ENCODE data around the gene FOSL2. TPM values are rescaled to one million over a fixed set of nuclear protein-coding genes. Genes with fewer than 3 reads are reported as not detected.
A peak's percentile ranks its signal among the peaks of the same experiment; 100 is the strongest.

FOSL2 gene
- total RNA-seq, 5 donors from 2014 or later (not counting 1 experiment from before 2014, with no cell fraction given), result 9.7 to 144 (median 18.5) TPM

- H3K27me3 Mint-ChIP-seq, result no peaks in the 10 kb centered on the region
- DNase-seq (no peak), ATAC-seq (replicated peaks in 1 of 4) (no peak)
- H3K9me3 Mint-ChIP-seq, result no peaks in the 10 kb centered on the region
- Histone ChIP-seq H3K36me3 (ENCODE audit: control insufficient read depth in 2 of 2, extremely low read depth in 1 of 2, insufficient read depth in 1 of 2, low read length in 1 of 2) (no peaks in the 10 kb centered on the region), H3K27ac (ENCODE audit: low read length) (no peak overlapping the region), H3K9me3 (no peaks in the 10 kb centered on the region), H3K27me3 (replicated peaks in 1 of 2; ENCODE audit: control insufficient read depth in 2 of 2, extremely low read depth in 1 of 2, insufficient read depth in 2 of 2, low read length in 1 of 2) (no peaks in the 10 kb centered on the region), H3K4me1 (ENCODE audit: control insufficient read depth in 1 of 2, extremely low read depth in 1 of 2, insufficient read depth in 2 of 2, low read length in 2 of 2) (peaks cover 4 to 36% of the 10 kb centered on the region in 2 experiments), H3K4me3 (ENCODE audit: control insufficient read depth in 1 of 2, extremely low read depth in 1 of 2, low read length in 1 of 2) (no peak overlapping the region)
- H3K36me3 Mint-ChIP-seq, result no peaks in the 10 kb centered on the region
- ChIA-PET POLR2A (no interaction called here), CTCF (no interaction called here)
- peaks cover 23 to 33% (median 30%) of the 10 kb centered on the region in 3 donors for H3K4me1 Mint-ChIP-seq
- no peak overlapping the region for H3K27ac Mint-ChIP-seq
- 98% methylated on average over 6 of the region's 6 CpGs for WGBS (ENCODE audit: insufficient coverage)
- H3K4me3 Mint-ChIP-seq, result peak overlapping the region in 1 of 3 donors; percentile 59
Observed at GRCh38 chr2:28346587-28346986, 46.1 kb upstream of the FOSL2 start.

- no peak for ATAC-seq (replicated peaks in 1 of 4)
- H3K27me3 ChIP-seq (replicated peaks in 1 of 2; ENCODE audit: control insufficient read depth in 2 of 2, extremely low read depth in 1 of 2, insufficient read depth in 2 of 2, low read length in 1 of 2), result no peaks in the 10 kb centered on the region
- H3K36me3 Mint-ChIP-seq, result no peaks in the 10 kb centered on the region
- no peaks in the 10 kb centered on the region for H3K36me3 ChIP-seq (ENCODE audit: control insufficient read depth in 2 of 2, extremely low read depth in 1 of 2, insufficient read depth in 1 of 2, low read length in 1 of 2)
- H3K4me1 ChIP-seq (ENCODE audit: control insufficient read depth in 1 of 2, extremely low read depth in 1 of 2, insufficient read depth in 2 of 2, low read length in 2 of 2), result peaks cover 4 to 36% of the 10 kb centered on the region in 2 experiments
- H3K4me3 Mint-ChIP-seq, result peak overlapping the region in 1 of 3 donors; percentile 59
- POLR2A ChIA-PET, result no interaction called here
- no peak overlapping the region for H3K4me3 ChIP-seq (ENCODE audit: control insufficient read depth in 1 of 2, extremely low read depth in 1 of 2, low read length in 1 of 2)
- peaks cover 23 to 34% (median 30%) of the 10 kb centered on the region in 3 donors for H3K4me1 Mint-ChIP-seq
- no peak for DNase-seq
- no peaks in the 10 kb centered on the region for H3K9me3 Mint-ChIP-seq
- CTCF ChIA-PET, result no interaction called here
- H3K27ac ChIP-seq (ENCODE audit: low read length), result peak overlapping the region; percentile 77
- peak overlapping the region; percentile 4 to 76 for H3K27ac Mint-ChIP-seq
- H3K27me3 Mint-ChIP-seq, result no peaks in the 10 kb centered on the region
- WGBS (ENCODE audit: insufficient coverage), result 91% methylated on average over 4 of the region's 6 CpGs
- H3K9me3 ChIP-seq, result no peaks in the 10 kb centered on the region
Observed at GRCh38 chr2:28347193-28347592, 45.5 kb upstream of the FOSL2 start.

- peak overlapping the region in 1 of 2 donors; percentile 76 for H3K27ac Mint-ChIP-seq
- peaks cover 23 to 34% (median 30%) of the 10 kb centered on the region in 3 donors for H3K4me1 Mint-ChIP-seq
- Histone ChIP-seq H3K36me3 (ENCODE audit: control insufficient read depth in 2 of 2, extremely low read depth in 1 of 2, insufficient read depth in 1 of 2, low read length in 1 of 2) (no peaks in the 10 kb centered on the region), H3K4me1 (ENCODE audit: control insufficient read depth in 1 of 2, extremely low read depth in 1 of 2, insufficient read depth in 2 of 2, low read length in 2 of 2) (peaks cover 4 to 36% of the 10 kb centered on the region in 2 experiments), H3K4me3 (ENCODE audit: control insufficient read depth in 1 of 2, extremely low read depth in 1 of 2, low read length in 1 of 2) (no peak overlapping the region), H3K27ac (ENCODE audit: low read length) (peak overlapping the region; percentile 77), H3K9me3 (no peaks in the 10 kb centered on the region), H3K27me3 (replicated peaks in 1 of 2; ENCODE audit: control insufficient read depth in 2 of 2, extremely low read depth in 1 of 2, insufficient read depth in 2 of 2, low read length in 1 of 2) (no peaks in the 10 kb centered on the region)
- H3K27me3 Mint-ChIP-seq, result no peaks in the 10 kb centered on the region
- H3K9me3 Mint-ChIP-seq, result no peaks in the 10 kb centered on the region
- peak overlapping the region in 2 of 3 donors; percentile 21 to 59 for H3K4me3 Mint-ChIP-seq
- no peaks in the 10 kb centered on the region for H3K36me3 Mint-ChIP-seq
- CTCF ChIA-PET, result interaction anchor here in 1 of 2 donors (0.5 kb wide), 1 partner anchor 459 kb away, joined by 3 read pairs; no protein-coding TSS in a partner anchor
- peak in 3 of 4 experiments; percentile 3 to 14 (median 9) for ATAC-seq (replicated peaks in 1 of 4)
- 100% methylated on average over 1 of the region's 9 CpGs for WGBS (ENCODE audit: insufficient coverage)
- no peak for DNase-seq
- POLR2A ChIA-PET, result no interaction called here
Observed at GRCh38 chr2:28347596-28347995, 45.1 kb upstream of the FOSL2 start.

- H3K4me1 Mint-ChIP-seq, result peaks cover 23 to 34% (median 30%) of the 10 kb centered on the region in 3 donors
- Histone ChIP-seq H3K27me3 (replicated peaks in 1 of 2; ENCODE audit: control insufficient read depth in 2 of 2, extremely low read depth in 1 of 2, insufficient read depth in 2 of 2, low read length in 1 of 2) (no peaks in the 10 kb centered on the region), H3K4me1 (ENCODE audit: control insufficient read depth in 1 of 2, extremely low read depth in 1 of 2, insufficient read depth in 2 of 2, low read length in 2 of 2) (peaks cover 4 to 36% of the 10 kb centered on the region in 2 experiments), H3K9me3 (no peaks in the 10 kb centered on the region), H3K36me3 (ENCODE audit: control insufficient read depth in 2 of 2, extremely low read depth in 1 of 2, insufficient read depth in 1 of 2, low read length in 1 of 2) (no peaks in the 10 kb centered on the region), H3K27ac (ENCODE audit: low read length) (peak overlapping the region; percentile 77), H3K4me3 (ENCODE audit: control insufficient read depth in 1 of 2, extremely low read depth in 1 of 2, low read length in 1 of 2) (peak overlapping the region in 1 of 2 donors; percentile 4)
- no peaks in the 10 kb centered on the region for H3K27me3 Mint-ChIP-seq
- ATAC-seq (replicated peaks in 1 of 4) (peak; percentile 85 to 97 (median 94)), DNase-seq (peak; percentile 22 to 73 (median 62))
- peak overlapping the region; percentile 48 to 55 for H3K27ac Mint-ChIP-seq
- WGBS (ENCODE audit: insufficient coverage), result 67% methylated on average over 3 of the region's 10 CpGs
- ChIA-PET CTCF (interaction anchor here in 1 of 2 donors (0.5 kb wide), 1 partner anchor 460 kb away, joined by 3 read pairs; no protein-coding TSS in a partner anchor), POLR2A (interaction anchor here in 1 of 2 donors (0.7 kb wide), 1 partner anchor 10 kb away, joined by 8 read pairs; no protein-coding TSS in a partner anchor)
- no peaks in the 10 kb centered on the region for H3K9me3 Mint-ChIP-seq
- H3K36me3 Mint-ChIP-seq, result no peaks in the 10 kb centered on the region
- peak overlapping the region in 2 of 3 donors; percentile 21 to 59 for H3K4me3 Mint-ChIP-seq
Observed at GRCh38 chr2:28348149-28348567, 44.5 kb upstream of the FOSL2 start.

- Mint-ChIP-seq H3K27ac (peak overlapping the region; percentile 48 to 55), H3K36me3 (no peaks in the 10 kb centered on the region)
- H3K27ac ChIP-seq (ENCODE audit: low read length), result peak overlapping the region; percentile 77
Observed at GRCh38 chr2:28348921-28349320, 43.7 kb upstream of the FOSL2 start.

GRCh38 chr2:28349546-28350165 lies 43.0 kb upstream of the FOSL2 start:
- DNase-seq (no peak), ATAC-seq (replicated peaks in 1 of 4) (no peak)
- H3K4me1 ChIP-seq (ENCODE audit: control insufficient read depth in 1 of 2, extremely low read depth in 1 of 2, insufficient read depth in 2 of 2, low read length in 2 of 2), result peaks cover 4 to 36% of the 10 kb centered on the region in 2 experiments
- Mint-ChIP-seq H3K4me1 (peaks cover 23 to 34% (median 30%) of the 10 kb centered on the region in 3 donors), H3K9me3 (no peaks in the 10 kb centered on the region), H3K27me3 (no peaks in the 10 kb centered on the region), H3K27ac (no peak overlapping the region), H3K36me3 (no peaks in the 10 kb centered on the region), H3K4me3 (peak overlapping the region in 1 of 3 donors; percentile 59)
- ChIA-PET CTCF (interaction anchor here in 1 of 2 donors (1.0 kb wide), 1 partner anchor 366 kb away, joined by 3 read pairs; no protein-coding TSS in a partner anchor), POLR2A (interaction anchor here in 1 of 2 donors (0.6 kb wide), 1 partner anchor 42 kb away, joined by 3 read pairs; no protein-coding TSS in a partner anchor)
- no peak overlapping the region for H3K4me3 ChIP-seq (ENCODE audit: control insufficient read depth in 1 of 2, extremely low read depth in 1 of 2, low read length in 1 of 2)
- no peaks in the 10 kb centered on the region for H3K36me3 ChIP-seq (ENCODE audit: control insufficient read depth in 2 of 2, extremely low read depth in 1 of 2, insufficient read depth in 1 of 2, low read length in 1 of 2)
- H3K9me3 ChIP-seq, result no peaks in the 10 kb centered on the region
- WGBS (ENCODE audit: insufficient coverage), result 91% methylated on average over 6 of the region's 11 CpGs
- no peak overlapping the region for H3K27ac ChIP-seq (ENCODE audit: low read length)
- no peaks in the 10 kb centered on the region for H3K27me3 ChIP-seq (replicated peaks in 1 of 2; ENCODE audit: control insufficient read depth in 2 of 2, extremely low read depth in 1 of 2, insufficient read depth in 2 of 2, low read length in 1 of 2)

More at GRCh38 chr2:28348921-28349320, 43.7 kb upstream of the FOSL2 start:
- Mint-ChIP-seq H3K4me1 (peaks cover 23 to 34% (median 30%) of the 10 kb centered on the region in 3 donors), H3K27me3 (no peaks in the 10 kb centered on the region), H3K4me3 (peak overlapping the region in 1 of 3 donors; percentile 59), H3K9me3 (no peaks in the 10 kb centered on the region)
- WGBS (ENCODE audit: insufficient coverage), result 100% methylated on average over 9 of the region's 11 CpGs
- H3K9me3 ChIP-seq, result no peaks in the 10 kb centered on the region
- peaks cover 4 to 36% of the 10 kb centered on the region in 2 experiments for H3K4me1 ChIP-seq (ENCODE audit: control insufficient read depth in 1 of 2, extremely low read depth in 1 of 2, insufficient read depth in 2 of 2, low read length in 2 of 2)
- no peaks in the 10 kb centered on the region for H3K36me3 ChIP-seq (ENCODE audit: control insufficient read depth in 2 of 2, extremely low read depth in 1 of 2, insufficient read depth in 1 of 2, low read length in 1 of 2)
- H3K27me3 ChIP-seq (replicated peaks in 1 of 2; ENCODE audit: control insufficient read depth in 2 of 2, extremely low read depth in 1 of 2, insufficient read depth in 2 of 2, low read length in 1 of 2), result no peaks in the 10 kb centered on the region
- ChIA-PET POLR2A (interaction anchor here in 1 of 2 donors (0.7 kb wide), 1 partner anchor 9 kb away, joined by 8 read pairs; no protein-coding TSS in a partner anchor), CTCF (interaction anchor here in 1 of 2 donors (1.0 kb wide), 1 partner anchor 365 kb away, joined by 3 read pairs; no protein-coding TSS in a partner anchor)
- no peak for ATAC-seq (replicated peaks in 1 of 4)
- no peak for DNase-seq
- no peak overlapping the region for H3K4me3 ChIP-seq (ENCODE audit: control insufficient read depth in 1 of 2, extremely low read depth in 1 of 2, low read length in 1 of 2)

Measured in T-cell (primary cell).